IMR-90 (cell line): Measurements from ENCODE around the gene JMJD6. TPM values are rescaled to one million over a fixed set of nuclear protein-coding genes. Genes with fewer than 3 reads are reported as not detected.

Experiments
- ATAC-seq: fragments of 200-7000 bp; cut with Tn5 transposase; 2 replicates; pipeline ENCODE4 v1.9.1; 2020; ENCODE audit warnings: low read depth, mild to moderate bottlenecking, moderate library complexity
- BruUV-seq: library from RNA; stranded (reverse); fragments of 400-500 nt; replicated peaks from 2 replicates; lab custom pipeline; 2021; lab: Mats Ljungman, UMichigan
- CTCF ChIA-PET: fragments of 300-600 bp; formaldehyde crosslinking; extraction: SDS; loops from one replicate; lab custom pipeline; 2021; ENCODE audit warnings: antibody characterized with exemption; lab: Yijun Ruan, JAX
- POLR2A ChIA-PET: fragments of 300-600 bp; sonication (Branson Sonifier 250); formaldehyde crosslinking; loops from one replicate; lab custom pipeline; 2022; ENCODE audit warnings: antibody characterized with exemption; ENCODE audit not compliant: unreplicated experiment; lab: Charles Lee
- DNase-seq: peaks from one replicate; pipeline ENCODE4 v3.0.0; 2013
- H2AFZ ChIP-seq: replicated peaks from 2 replicates; pipeline ENCODE3; 2013; ENCODE audit warnings: low read length, mild to moderate bottlenecking; ENCODE audit not compliant: poor library complexity
- H2AK5ac ChIP-seq: 2 replicates; pipeline ENCODE4 v1.6.1; 2013; ENCODE audit warnings: low read depth, low read length, inconsistent platforms
- H2AK9ac ChIP-seq: replicated peaks from 2 replicates; pipeline ENCODE3; 2013; ENCODE audit warnings: mild to moderate bottlenecking, low read depth, low read length, moderate library complexity; ENCODE audit not compliant: poor library complexity
- H2BK120ac ChIP-seq: 2 replicates; pipeline ENCODE4 v1.6.1; 2013; ENCODE audit warnings: low read depth, low read length, inconsistent platforms
- H2BK15ac ChIP-seq: 3 replicates; pipeline ENCODE4 v1.6.1; 2013; ENCODE audit warnings: low read depth, low read length, inconsistent platforms
- H2BK20ac ChIP-seq: 2 replicates; pipeline ENCODE4 v1.6.1; 2013; ENCODE audit warnings: low read depth, mild to moderate bottlenecking, inconsistent platforms, low read length, moderate library complexity
- H2BK5ac ChIP-seq: 2 replicates; pipeline ENCODE4 v1.6.1; 2013; ENCODE audit warnings: mild to moderate bottlenecking, low read depth, low read length, inconsistent platforms; ENCODE audit not compliant: poor library complexity, severe bottlenecking
- H3K14ac ChIP-seq: replicated peaks from 2 replicates; pipeline ENCODE4 v1.6.1; 2013; ENCODE audit warnings: low read depth, low read length, inconsistent platforms
- H3K18ac ChIP-seq: 2 replicates; pipeline ENCODE4 v1.6.1; 2013; ENCODE audit warnings: low read depth, low read length, control low read depth
- H3K23ac ChIP-seq: 2 replicates; pipeline ENCODE4 v1.6.1; 2013; ENCODE audit warnings: low read depth, low read length, inconsistent platforms
- H3K27ac ChIP-seq: 2 replicates; pipeline ENCODE4 v1.5.1; 2013; ENCODE audit warnings: mild to moderate bottlenecking, control low read depth, low read length; ENCODE audit not compliant: insufficient read depth
- H3K27me3 ChIP-seq: 2 replicates; pipeline ENCODE4 v1.6.1; 2013; ENCODE audit warnings: low read length; ENCODE audit not compliant: control insufficient read depth, insufficient read depth
- H3K36me3 ChIP-seq: 2 replicates; pipeline ENCODE4 v1.6.1; 2013; ENCODE audit warnings: low read length, mixed read lengths; ENCODE audit not compliant: control insufficient read depth, insufficient read depth
- H3K4ac ChIP-seq: 2 replicates; pipeline ENCODE4 v1.6.1; 2013; ENCODE audit warnings: low read depth, low read length, inconsistent platforms
- H3K4me1 ChIP-seq: 2 replicates; pipeline ENCODE4 v1.6.1; 2013; ENCODE audit warnings: low read length, mixed read lengths; ENCODE audit not compliant: control insufficient read depth, insufficient read depth
- H3K4me2 ChIP-seq: 2 replicates; pipeline ENCODE4 v1.6.1; 2013; ENCODE audit warnings: low read depth, mild to moderate bottlenecking, control low read depth, low read length, moderate library complexity
- H3K4me3 ChIP-seq: 2 replicates; pipeline ENCODE4 v1.5.1; 2013; ENCODE audit warnings: low read depth, mild to moderate bottlenecking, control low read depth, low read length, moderate library complexity; ENCODE audit not compliant: insufficient read depth
- H3K56ac ChIP-seq: 2 replicates; pipeline ENCODE4 v1.6.1; 2013; ENCODE audit warnings: low read length, inconsistent platforms; ENCODE audit not compliant: insufficient read depth; ENCODE audit errors: extremely low read depth
- H3K79me1 ChIP-seq, 2 experiments: 2 replicates each; pipeline ENCODE4 v1.6.1; 2013; ENCODE audit warnings: low read length in 2 of 2, inconsistent platforms in 1 of 2, low read depth in 1 of 2
- H3K9ac ChIP-seq: 2 replicates; pipeline ENCODE4 v1.6.1; 2013; ENCODE audit warnings: low read depth, low read length, control low read depth
- H3K9me1 ChIP-seq: 2 replicates; pipeline ENCODE4 v1.6.1; 2013; ENCODE audit warnings: low read length, inconsistent platforms; ENCODE audit not compliant: insufficient read depth
- H3K9me3 ChIP-seq: 2 replicates; pipeline ENCODE4 v1.6.1; 2013; ENCODE audit warnings: low read length; ENCODE audit not compliant: control insufficient read depth, insufficient read depth
- H4K20me1 ChIP-seq: 2 replicates; pipeline ENCODE4 v1.6.1; 2013; ENCODE audit warnings: low read length, inconsistent platforms; ENCODE audit not compliant: insufficient read depth
- H4K5ac ChIP-seq: 2 replicates; pipeline ENCODE4 v1.6.1; 2013; ENCODE audit warnings: mild to moderate bottlenecking, low read depth, low read length, control low read depth
- H4K8ac ChIP-seq, 2 experiments: 2 replicates each; pipeline ENCODE4 v1.6.1; 2013; ENCODE audit warnings: low read depth in 2 of 2, low read length in 2 of 2, control low read depth in 1 of 2, inconsistent platforms in 1 of 2
- H4K91ac ChIP-seq: 2 replicates; pipeline ENCODE4 v1.6.1; 2013; ENCODE audit warnings: low read depth, low read length, inconsistent platforms; ENCODE audit not compliant: insufficient read depth
- BHLHE40 ChIP-seq: fragments of 150-350 bp; IDR thresholded peaks from 2 replicates; pipeline ENCODE4 v1.6.1; 2016; ENCODE audit warnings: mild to moderate bottlenecking, low read depth, low read length
- CEBPB ChIP-seq: IDR thresholded peaks from 2 replicates; pipeline ENCODE4 v1.6.1; 2012; ENCODE audit warnings: low read depth, low read length, improper control_type of control experiment
- CHD1 ChIP-seq: IDR thresholded peaks from 2 replicates; pipeline ENCODE4 v1.6.1; 2012; ENCODE audit warnings: low read depth, low read length, improper control_type of control experiment
- CTCF ChIP-seq: conservative IDR thresholded peaks from 2 replicates; pipeline ENCODE4 v1.5.1; 2012; ENCODE audit warnings: mild to moderate bottlenecking, low read depth, low read length, improper control_type of control experiment
- FOS ChIP-seq: fragments of 150-350 bp; IDR thresholded peaks from 2 replicates; pipeline ENCODE4 v1.6.1; 2016; ENCODE audit warnings: low read depth, low read length
- MAFK ChIP-seq: IDR thresholded peaks from 2 replicates; pipeline ENCODE4 v1.6.1; 2012; ENCODE audit warnings: low read depth, low read length, improper control_type of control experiment
- MXI1 ChIP-seq: IDR thresholded peaks from 2 replicates; pipeline ENCODE4 v1.6.1; 2012; ENCODE audit warnings: low read depth, mild to moderate bottlenecking, low read length, moderate library complexity, borderline replicate concordance
- POLR2A ChIP-seq: IDR thresholded peaks from 2 replicates; pipeline ENCODE4 v1.6.1; 2012; ENCODE audit warnings: mild to moderate bottlenecking, low read depth, low read length
- RAD21 ChIP-seq: IDR thresholded peaks from 2 replicates; pipeline ENCODE4 v1.6.1; 2012; ENCODE audit warnings: low read length, improper control_type of control experiment
- RCOR1 ChIP-seq: IDR thresholded peaks from 2 replicates; pipeline ENCODE4 v1.6.1; 2012; ENCODE audit warnings: mild to moderate bottlenecking, low read length, improper control_type of control experiment; ENCODE audit not compliant: insufficient replicate concordance
- RFX5 ChIP-seq: IDR thresholded peaks from 2 replicates; pipeline ENCODE4 v1.8.0; 2012; ENCODE audit warnings: low read depth, mild to moderate bottlenecking, low read length, moderate library complexity
- SMC3 ChIP-seq: fragments of 150-350 bp; IDR thresholded peaks from 2 replicates; pipeline ENCODE4 v1.6.1; 2016; ENCODE audit warnings: low read depth, mild to moderate bottlenecking, antibody characterized with exemption, low read length, moderate library complexity
- USF2 ChIP-seq: fragments of 150-350 bp; IDR thresholded peaks from 2 replicates; pipeline ENCODE4 v1.6.1; 2017; ENCODE audit warnings: mild to moderate bottlenecking, antibody characterized with exemption, low read length, low read depth
- WGBS, 2 experiments: methylation state at CpG; one replicate each; pipeline versions ENCODE4 v1.1.5 to v1.1.7; 2013; ENCODE audit warnings: missing lambda C conversion rate in 2 of 2; ENCODE audit not compliant: insufficient read length in 1 of 2; ENCODE audit errors: extremely low coverage in 2 of 2; 5-methylcytosine and 5-hydroxymethylcytosine counted together
- dilution Hi-C: fragments of 300-500 bp; cut with HindIII; formaldehyde crosslinking; loops from one replicate; pipeline ENCODE4 v1.14.3; 2018; ENCODE audit warnings: low sequenced_read_pairs; ENCODE audit not compliant: unreplicated experiment
- in situ Hi-C: fragments of 300-500 bp; cut with MboI; formaldehyde crosslinking; loops from 3 replicates; pipeline ENCODE4 v1.14.3; 2019; ENCODE audit warnings: low sequenced_read_pairs, inconsistent platforms, mixed read lengths
- intact Hi-C: fragments of 100-400 bp; cut with micrococcal nuclease; formaldehyde crosslinking; loops from 2 replicates; pipeline ENCODE4 v1.10.0; 2022
- polyA plus RNA-seq, 3 experiments: library from polyadenylated mRNA; depleted of rRNA; stranded (reverse); fragments of >200 nt; gene quantifications; 2 replicates each; pipeline ENCODE4 v1.2.3, GENCODE V29; 2012; ENCODE audit warnings: low replicate concordance in 1 of 3
- total RNA-seq: library from RNA; depleted of rRNA; stranded (reverse); fragments of >200 nt; gene quantifications from 2 replicates; pipeline ENCODE4 v1.2.3, GENCODE V29; 2012

The JMJD6 gene
- total and polyA plus RNA-seq, 2 of the 4 experiments (the other 2 are of a cell fraction) = 24.4 to 33.7 TPM

GRCh38 chr17:76671123-76671911 lies 55.1 kb downstream of the JMJD6 start (continued):
- no peak for TF ChIP-seq RCOR1
- TF ChIP-seq POLR2A = no peak
- no peak for TF ChIP-seq MAFK
- TF ChIP-seq RAD21 = no peak

- in situ Hi-C loops = no loop called here
- Histone ChIP-seq H3K9me3 (no peaks in the 10 kb centered on the region), H2AK5ac (0 out of 2 replicates have a peak overlapping the region, but pooled peaks have one; percentile 95), H3K79me1 (peaks cover 0 to 31% of the 10 kb centered on the region in 2 experiments; a peak in 2 of 4 replicates), H3K4me1 (peaks cover 19% of the 10 kb centered on the region), H2BK120ac (no peak overlapping the region), H2AK9ac (peak overlapping the region; percentile 66), H3K4me2 (no peak overlapping the region), H3K18ac (no peak overlapping the region), H4K20me1 (no peaks in the 10 kb centered on the region), H2BK20ac (no peak overlapping the region), H2BK15ac (peak overlapping the region; percentile 71; the same call in 1 of the 3 replicates), H3K27ac (peak overlapping the region; percentile 81; the same call in 1 of the 2 replicates), H3K27me3 (no peaks in the 10 kb centered on the region), H3K56ac (no peak overlapping the region), H3K9ac (0 out of 2 replicates have a peak overlapping the region, but pooled peaks have one; percentile 66), H4K91ac (peak overlapping the region; percentile 89; the same call in 1 of the 2 replicates), H2AFZ (peak overlapping the region; percentile 99), H3K4ac (peak overlapping the region; percentile 95), H3K14ac (no peak overlapping the region), H4K8ac (peak overlapping the region; percentile 97 to 98; a peak in 3 of 4 replicates), H4K5ac (peak overlapping the region; percentile 94), H2BK5ac (peak overlapping the region; percentile 84), H3K4me3 (no peak overlapping the region), H3K23ac (no peak overlapping the region; the same call in 1 of the 2 replicates), H3K36me3 (peaks cover 8% of the 10 kb centered on the region), H3K9me1 (peaks cover 18% of the 10 kb centered on the region)
- WGBS, 2 experiments = 80% methylated on average over 1 of the region's 9 CpGs; no CpG with 5 or more reads in 1 of the 2 experiments
- no peak for ATAC-seq
- no peak for DNase-seq
- BruUV-seq = no TSS peak
- ChIA-PET CTCF (no interaction called here), POLR2A (interaction anchor here (0.6 kb wide), 1 partner anchor 9 kb away, joined by 7 read pairs; no protein-coding TSS in a partner anchor)
- intact Hi-C loops = loop anchor here (5.0 kb wide), 1 partner anchor 113 kb away; no protein-coding TSS in a partner anchor
- TF ChIP-seq MXI1 (no peak), RFX5 (no peak), SMC3 (no peak), POLR2A (no peak), FOS (no peak), CEBPB (no peak), BHLHE40 (no peak), CTCF (no peak), USF2 (no peak), CHD1 (no peak)
- dilution Hi-C loops = no loop called here
These were observed 55.7 kb downstream of the JMJD6 start for GRCh38 chr17:76670718-76671122.
